Breast epithelium (tissue), 4 donors: ENCODE measurements around the gene RNF212B. TPM values are rescaled to one million over a fixed set of nuclear protein-coding genes. Genes with fewer than 3 reads are reported as not detected.
"Not testable (repeated sequence)": the region's sequence is repeated elsewhere in the genome, so short reads cannot be mapped to it uniquely, and the experiment has no call there.

ENCODE experiments used
- DNase-seq, 2 donors: peaks; one replicate each; pipeline ENCODE4 v3.0.0-alpha.2; 2019; ENCODE audit warnings: low spot score in 2 of 2
- H3K27ac ChIP-seq, 2 donors: fragments of 200-600 bp; sonication (generic) in 1 of 2; one replicate each; pipeline ENCODE4 v1.5.1; 2016 to 2019; ENCODE audit warnings: mild to moderate bottlenecking in 1 of 2
- H3K27me3 ChIP-seq, 2 donors: fragments of 200-600 bp; sonication (generic) in 1 of 2; one replicate each; pipeline versions ENCODE4 v1.5.1 to v1.6.0; 2017 to 2019; ENCODE audit warnings: control low read depth in 1 of 2, mild to moderate bottlenecking in 1 of 2
- H3K36me3 ChIP-seq: fragments of 200-600 bp; one replicate; pipeline ENCODE4 v1.5.1; 2019
- H3K4me1 ChIP-seq, 2 donors: fragments of 200-600 bp; sonication (generic); one replicate each; pipeline ENCODE4 v1.5.1; 2016 to 2019; ENCODE audit warnings: control low read depth in 1 of 2
- H3K4me3 ChIP-seq, 3 donors: fragments of 200-600 bp; sonication (generic); 1 replicate in 2 of 3; 2 replicates in 1 of 3; pipeline ENCODE4 v1.5.1; 2016 to 2019; ENCODE audit warnings: mild to moderate bottlenecking in 3 of 3, moderate library complexity in 2 of 3
- H3K9me3 ChIP-seq, 2 donors: fragments of 200-600 bp; sonication (generic) in 1 of 2; one replicate each; pipeline ENCODE4 v1.5.1; 2016 to 2019; ENCODE audit warnings: control low read depth in 1 of 2
- CTCF ChIP-seq, 3 donors: fragments of 450-650 bp; IDR thresholded peaks; one replicate each; pipeline ENCODE4 v1.5.1; 2016 to 2017; ENCODE audit warnings: antibody characterized with exemption in 3 of 3, mild to moderate bottlenecking in 3 of 3, moderate library complexity in 3 of 3
- POLR2A ChIP-seq: fragments of 450-650 bp; IDR thresholded peaks from one replicate; pipeline ENCODE4 v1.6.1; 2016; ENCODE audit warnings: antibody characterized with exemption, mild to moderate bottlenecking, moderate library complexity
- POLR2AphosphoS5 ChIP-seq, 3 donors: sonication (generic); formaldehyde crosslinking; IDR thresholded peaks; one replicate each; pipeline ENCODE4 v1.6.1; 2017; ENCODE audit warnings: antibody characterized with exemption in 3 of 3
- intact Hi-C: fragments of 100-400 bp; cut with DNase I; formaldehyde crosslinking; loops from one replicate; pipeline ENCODE4 v1.15.1; 2023; ENCODE audit warnings: low total_unique reads
- total RNA-seq, 3 donors: library from RNA; depleted of rRNA; stranded (reverse); fragments of >200 nt; gene quantifications; one replicate each; pipeline ENCODE4 v1.1.0, GENCODE V29; 2016

Gene RNF212B, protein sequence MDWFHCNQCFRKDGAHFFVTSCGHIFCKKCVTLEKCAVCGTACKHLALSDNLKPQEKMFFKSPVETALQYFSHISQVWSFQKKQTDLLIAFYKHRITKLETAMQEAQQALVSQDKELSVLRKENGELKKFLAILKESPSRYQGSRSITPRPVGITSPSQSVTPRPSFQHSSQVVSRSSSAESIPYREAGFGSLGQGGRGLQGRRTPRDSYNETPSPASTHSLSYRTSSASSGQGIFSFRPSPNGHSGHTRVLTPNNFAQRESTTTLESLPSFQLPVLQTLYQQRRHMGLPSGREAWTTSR
- total RNA-seq, result not detected

- no peaks in the 10 kb centered on the region for H3K9me3 ChIP-seq
- TF ChIP-seq POLR2AphosphoS5 (IDR thresholded peaks at IDR 0.05) (peak in 2 of 3 donors; percentile 11 to 33), CTCF (IDR thresholded peaks at IDR 0.05) (no peak)
- no peaks in the 10 kb centered on the region for H3K4me1 ChIP-seq
- H3K27me3 ChIP-seq, result no peaks in the 10 kb centered on the region
- H3K36me3 ChIP-seq, result no peaks in the 10 kb centered on the region
- peak within 1 kb of the TSS; percentile 16 to 61 (median 42) for H3K4me3 ChIP-seq
- peak within 1 kb of the TSS; percentile 57 to 76 for H3K27ac ChIP-seq
- peak; percentile 87 to 93 for DNase-seq
- intact Hi-C loops, result no loop called here
Observed at GRCh38 chr14:23237772-23238594, at the start of gene RNF212B. Gene RNF212B (plus strand): TSS chr14:23237936. CDS start chr14:23240346, 2,410 bp downstream.

- no peak overlapping the region for H3K27ac ChIP-seq
Observed at GRCh38 chr14:23193432-23193831, 44.3 kb upstream of the RNF212B start.

DNA sequence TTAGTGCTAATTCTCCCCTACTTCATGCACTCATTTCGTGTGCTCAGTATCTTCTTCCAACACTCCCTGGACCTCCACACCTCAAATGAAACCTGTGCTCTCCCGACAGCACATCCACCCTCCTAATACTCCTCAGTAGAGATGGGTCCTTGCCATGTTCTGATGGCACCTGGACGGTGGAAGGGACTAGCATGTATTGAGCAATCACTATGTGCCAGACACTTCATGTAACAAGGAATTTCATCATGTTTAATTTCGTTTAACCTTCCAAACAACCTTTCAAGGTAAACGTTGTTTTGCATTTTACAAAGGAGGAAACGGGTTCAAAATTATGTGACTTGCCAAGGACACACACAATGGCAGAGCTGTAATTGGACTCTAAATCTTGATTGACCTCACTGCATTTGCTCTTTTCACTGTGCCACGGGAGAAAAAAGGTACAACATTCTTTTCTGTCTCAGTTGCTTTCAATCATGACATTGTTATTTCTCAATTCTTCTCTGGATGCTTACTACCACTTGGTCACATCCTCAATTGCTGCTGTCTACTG is 42.1 kb upstream of the RNF212B start:
- intact Hi-C loops, result no loop called here
- no peak overlapping the region for H3K4me3 ChIP-seq

More at GRCh38 chr14:23193432-23193831, 44.3 kb upstream of the RNF212B start:
- DNase-seq, result no peak
- Histone ChIP-seq H3K4me3 (no peak overlapping the region), H3K36me3 (no peaks in the 10 kb centered on the region), H3K4me1 (no peaks in the 10 kb centered on the region), H3K27me3 (no peaks in the 10 kb centered on the region), H3K9me3 (no peaks in the 10 kb centered on the region)
- intact Hi-C loops, result no loop called here
- TF ChIP-seq POLR2A, result no peak
- no peak for TF ChIP-seq CTCF (IDR thresholded peaks at IDR 0.05)

GRCh38 chr14:23196487-23196886 is 41.2 kb upstream of the RNF212B start:
- H3K9me3 ChIP-seq, intact Hi-C loops, H3K27me3 ChIP-seq, H3K36me3 ChIP-seq, DNase-seq, H3K4me1 ChIP-seq, H3K4me3 ChIP-seq: not testable (repeated sequence)
- peak overlapping the region in 1 of 2 donors; percentile 34 for H3K27ac ChIP-seq

More for the DNA sequence above, 42.1 kb upstream of the RNF212B start:
- Histone ChIP-seq H3K9me3 (no peaks in the 10 kb centered on the region), H3K27me3 (no peaks in the 10 kb centered on the region), H3K27ac (peak overlapping the region; percentile 3 to 34), H3K4me1 (no peaks in the 10 kb centered on the region), H3K36me3 (no peaks in the 10 kb centered on the region)
- no peak for DNase-seq
- TF ChIP-seq CTCF (IDR thresholded peaks at IDR 0.05) (no peak), POLR2A (no peak), POLR2AphosphoS5 (IDR thresholded peaks at IDR 0.05) (no peak)

GRCh38 chr14:23199141-23199540 is 38.6 kb upstream of the RNF212B start:
- H3K36me3 ChIP-seq, DNase-seq, H3K27me3 ChIP-seq, intact Hi-C loops, H3K27ac ChIP-seq, H3K4me1 ChIP-seq, H3K4me3 ChIP-seq, H3K9me3 ChIP-seq: not testable (repeated sequence)

GRCh38 chr14:23202001-23202400 is 35.7 kb upstream of the RNF212B start:
- DNase-seq, result no peak
- no peak for TF ChIP-seq CTCF (IDR thresholded peaks at IDR 0.05)
- TF ChIP-seq POLR2AphosphoS5 (IDR thresholded peaks at IDR 0.05), result no peak
- TF ChIP-seq POLR2A, result no peak
- intact Hi-C loops, result no loop called here
- Histone ChIP-seq H3K27me3 (no peaks in the 10 kb centered on the region), H3K36me3 (no peaks in the 10 kb centered on the region), H3K9me3 (no peaks in the 10 kb centered on the region), H3K4me3 (no peak overlapping the region), H3K4me1 (no peaks in the 10 kb centered on the region), H3K27ac (no peak overlapping the region)
